NCI-H460 (cell line): ENCODE data around the gene ATP6V1F. TPM values are rescaled to one million over a fixed set of nuclear protein-coding genes. Genes with fewer than 3 reads are reported as not detected.

ENCODE experiments used
- DNase-seq: peaks from one replicate; pipeline ENCODE4 v3.0.0-alpha.2; 2016; ENCODE audit warnings: low read depth; ENCODE audit errors: extremely low read depth
- total RNA-seq: library from RNA; depleted of rRNA; stranded (reverse); fragments of >200 nt; shearing (Covaris generic); gene quantifications from 2 replicates; pipeline ENCODE4 v1.2.3, GENCODE V29; 2014

ATP6V1F gene
- total RNA-seq, 1 experiment from 2014 or later, result 68.0 TPM

- DNase-seq, result no peak
These were observed 4.6 kb downstream of the ATP6V1F start for GRCh38 chr7:128867241-128867640.

- DNase-seq, result no peak
These were observed 5.4 kb downstream of the ATP6V1F start for GRCh38 chr7:128867842-128868623.

DNA sequence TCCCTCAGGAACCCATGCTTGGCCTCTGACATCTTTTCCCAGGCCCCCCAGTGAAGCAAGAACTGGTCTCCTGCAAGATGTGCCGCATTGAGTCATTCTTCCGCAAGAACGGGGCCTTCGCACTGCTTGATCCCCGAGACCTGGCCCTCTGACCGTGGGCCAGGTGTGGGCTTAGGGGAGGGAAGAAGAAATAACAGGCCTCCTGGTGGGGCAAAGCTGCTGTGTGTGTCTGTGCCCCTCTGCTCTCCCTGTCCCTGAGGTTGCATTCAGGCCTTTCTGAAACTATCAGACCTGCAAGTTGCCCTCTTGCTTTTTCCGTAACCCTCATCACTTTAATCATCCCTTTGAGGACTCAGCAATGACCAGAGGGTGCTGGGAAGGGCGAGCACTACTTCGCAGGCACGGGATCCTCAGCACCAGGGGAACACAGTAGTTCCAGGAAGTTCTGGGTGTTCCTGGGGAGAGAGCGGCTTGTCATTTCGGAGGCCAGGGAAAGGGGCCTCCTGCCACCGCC lies 6.0 kb downstream of the ATP6V1F start:
- DNase-seq, result no peak

DNA sequence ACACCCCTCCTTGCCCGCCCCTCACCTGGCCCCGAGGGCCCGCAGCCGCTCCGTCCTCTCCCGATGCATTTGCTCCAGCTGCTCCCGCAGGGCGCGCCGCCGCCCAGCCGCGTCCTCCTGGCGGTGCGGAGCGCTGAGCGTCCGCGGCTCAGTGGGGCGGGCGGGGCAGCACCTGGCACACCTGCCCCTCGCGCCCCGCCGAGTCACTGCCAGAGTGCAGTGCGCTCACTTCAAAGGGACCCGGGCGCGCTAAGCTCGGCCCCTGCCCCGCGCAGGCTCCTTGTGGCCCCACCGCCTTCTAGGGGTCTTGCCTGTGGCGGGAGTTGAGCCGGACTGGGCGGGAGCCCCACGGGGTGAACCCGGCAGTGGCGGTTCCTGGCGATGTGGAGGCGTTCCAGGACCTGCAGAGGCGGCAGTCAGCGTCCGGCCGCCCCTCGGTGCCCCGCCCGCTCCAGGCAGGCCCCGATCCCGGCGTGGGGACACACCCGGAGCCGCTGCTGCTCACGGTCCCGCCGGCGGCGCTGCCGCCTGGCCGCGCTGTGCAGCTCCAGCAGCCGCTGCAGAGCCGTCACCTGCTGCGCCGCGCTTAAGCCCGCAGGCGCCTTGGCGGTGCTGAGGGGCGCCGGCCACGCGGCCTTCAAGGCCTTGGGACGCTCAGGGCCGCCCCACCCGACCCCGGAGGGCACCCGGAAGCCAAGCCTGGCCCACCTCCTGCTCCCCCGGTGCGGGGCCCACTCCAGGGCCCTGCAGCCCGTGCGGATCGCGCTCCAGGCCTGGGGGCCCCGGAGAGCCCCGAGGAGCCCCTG lies 6.7 kb downstream of the ATP6V1F start:
- DNase-seq, result no peak

- no peak for DNase-seq
These were observed 7.3 kb downstream of the ATP6V1F start for GRCh38 chr7:128869944-128870285.

DNA sequence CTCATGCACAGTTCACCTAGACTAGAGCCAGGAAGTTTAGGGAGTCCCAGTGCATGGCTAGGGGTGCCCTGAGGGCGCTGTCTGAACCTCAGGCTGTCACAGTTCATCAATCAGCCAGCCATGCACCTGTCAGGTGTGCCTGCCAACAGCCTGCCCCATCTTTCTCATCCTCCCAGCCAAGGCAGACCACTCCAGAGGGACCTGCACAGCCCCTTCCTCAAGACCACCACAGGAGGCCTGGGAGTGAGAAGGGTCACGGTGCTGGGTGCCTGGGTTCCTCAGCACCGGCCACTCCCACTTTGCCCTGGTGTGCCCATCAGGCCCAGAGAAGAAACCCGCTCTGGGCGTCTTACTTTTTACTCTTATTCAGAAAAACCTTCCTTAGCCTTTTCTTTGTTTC lies 8.4 kb downstream of the ATP6V1F start:
- no peak for DNase-seq

- DNase-seq, result no peak
These were observed 9.8 kb downstream of the ATP6V1F start for GRCh38 chr7:128872394-128872824.

- DNase-seq, result no peak
These were observed 10.6 kb downstream of the ATP6V1F start for GRCh38 chr7:128873234-128873633.

GRCh38 chr7:128874140-128875031 lies 11.7 kb downstream of the ATP6V1F start:
- no peak for DNase-seq

GRCh38 chr7:128875523-128875948 lies 12.9 kb downstream of the ATP6V1F start:
- DNase-seq, result no peak

- DNase-seq, result no peak
These were observed 13.5 kb downstream of the ATP6V1F start for GRCh38 chr7:128876127-128876526.

- no peak for DNase-seq
These were observed 13.9 kb downstream of the ATP6V1F start for GRCh38 chr7:128876586-128876977.

DNA sequence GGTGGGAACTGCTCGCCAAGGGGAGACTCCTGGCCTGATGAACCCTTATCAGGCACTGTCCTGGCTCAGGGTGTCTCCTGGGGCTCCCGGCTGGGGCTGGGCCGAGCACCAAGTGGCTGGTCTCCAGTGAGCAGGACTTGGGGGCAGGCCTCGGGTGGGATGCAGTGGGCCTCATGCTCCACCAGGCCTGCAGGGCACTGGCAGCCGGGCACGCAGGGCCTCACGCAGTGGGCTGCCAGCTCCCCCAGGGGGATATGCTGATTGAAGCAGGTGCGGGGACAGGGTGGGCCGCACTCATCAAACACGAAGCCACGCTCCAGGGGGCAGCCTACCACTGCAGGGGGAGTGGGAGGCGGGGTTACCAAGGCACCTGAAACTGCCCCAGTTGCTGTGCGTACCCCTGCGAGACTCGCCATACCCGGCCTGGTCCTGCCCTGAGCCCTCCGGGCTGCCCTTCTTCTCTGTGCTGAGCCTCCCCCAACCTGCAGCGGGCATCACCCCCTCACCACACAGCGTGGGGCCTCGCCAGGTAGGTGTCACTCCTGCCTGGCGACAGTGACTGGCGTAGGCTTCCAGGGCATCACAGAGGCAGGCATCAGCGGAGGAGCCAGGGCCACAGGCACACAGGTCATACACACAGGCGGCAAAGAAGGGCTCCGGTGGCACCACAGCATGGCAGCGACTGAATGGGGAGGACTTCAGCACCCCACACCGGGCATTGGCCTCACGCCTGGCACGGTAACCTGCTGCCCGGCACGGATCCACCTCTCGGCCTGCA lies 14.5 kb downstream of the ATP6V1F start:
- no peak for DNase-seq

- no peak for DNase-seq
These were observed 15.1 kb downstream of the ATP6V1F start for GRCh38 chr7:128877756-128878120.

DNA sequence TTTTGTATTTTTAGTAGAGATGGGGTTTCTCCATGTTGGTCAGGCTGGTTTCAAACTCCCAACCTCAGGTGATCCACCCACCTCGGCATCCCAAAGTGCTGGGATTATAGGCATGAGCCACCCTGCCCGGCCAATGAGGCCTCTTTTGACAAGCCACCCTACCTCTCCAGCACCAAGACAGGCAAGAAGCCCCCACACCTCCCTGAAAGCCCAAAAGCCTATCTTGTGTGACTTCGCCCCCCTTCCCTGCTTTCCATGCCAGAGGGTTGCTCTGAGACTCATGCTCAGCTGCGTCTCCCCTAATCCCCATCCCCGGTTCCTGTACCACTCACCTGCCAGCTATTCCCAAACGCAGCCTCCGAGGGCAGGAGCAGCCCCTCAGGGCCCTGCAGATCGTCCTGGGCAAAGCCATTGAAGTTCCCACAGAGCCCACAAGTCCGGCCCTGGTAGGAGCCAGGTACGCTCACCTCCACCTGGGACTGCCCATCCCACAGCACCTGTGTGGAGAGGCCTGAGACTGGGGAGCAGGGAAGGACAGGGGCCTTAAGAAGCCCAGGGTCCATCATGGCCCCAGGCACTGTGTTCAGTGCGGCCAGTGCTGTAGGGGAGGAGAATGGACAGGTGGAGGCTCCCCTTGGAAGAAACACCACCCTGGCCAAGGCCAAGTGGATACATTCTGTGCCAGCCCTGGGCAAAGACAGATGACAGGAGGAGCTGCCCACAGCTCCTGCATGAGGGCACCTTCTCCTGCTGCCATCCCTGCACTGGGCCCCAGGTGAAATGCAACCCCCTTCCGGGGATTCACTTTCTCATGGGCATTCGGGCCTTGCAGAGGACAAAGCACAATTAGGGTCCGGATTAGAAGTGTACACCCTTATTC lies 15.8 kb downstream of the ATP6V1F start:
- no peak for DNase-seq

- DNase-seq, result no peak
These were observed 16.8 kb downstream of the ATP6V1F start for GRCh38 chr7:128879461-128879938.

DNA sequence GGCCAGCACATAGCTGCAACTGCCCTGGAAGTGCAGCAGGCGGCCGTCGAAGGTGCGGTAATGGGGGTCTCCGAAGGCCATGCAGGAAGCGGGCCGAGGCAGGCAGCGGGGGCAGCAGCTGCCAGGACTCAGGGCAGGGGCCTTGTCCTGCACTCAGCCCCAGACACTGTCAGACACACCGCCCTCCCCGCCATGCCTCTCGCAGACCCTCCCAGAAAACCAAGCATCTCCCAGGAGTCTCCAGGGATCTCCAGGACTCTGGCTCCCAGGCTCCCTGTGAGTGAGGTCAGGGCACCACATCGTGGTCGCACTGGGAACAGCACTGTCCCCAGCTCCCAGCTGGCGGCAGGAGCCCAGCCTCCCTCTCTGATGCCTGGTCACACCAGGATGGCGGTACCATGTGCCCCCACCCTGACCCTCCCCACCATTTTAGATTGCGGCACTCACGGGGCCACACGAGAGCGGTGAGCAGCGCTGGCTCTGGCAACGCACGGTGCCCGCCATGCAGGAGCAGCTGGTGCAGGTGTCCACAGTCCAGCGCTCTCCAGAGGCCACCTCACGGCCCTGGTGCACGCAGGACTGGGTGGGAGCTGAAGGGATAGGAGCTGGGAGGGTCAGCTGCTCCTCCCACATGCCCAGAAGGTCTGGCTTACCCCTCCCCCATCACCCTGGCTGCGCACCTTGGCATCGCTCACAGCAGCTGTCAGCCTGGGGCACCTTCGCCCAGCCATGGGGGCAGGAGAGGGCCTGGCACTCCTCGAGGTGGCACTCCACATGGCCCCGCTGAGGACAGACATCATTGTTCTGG lies 17.5 kb downstream of the ATP6V1F start:
- peak; percentile 67 for DNase-seq
